Neural progenitor cell (in vitro differentiated cells): ENCODE data around the gene CENPX. TPM values are rescaled to one million over a fixed set of nuclear protein-coding genes. Genes with fewer than 3 reads are reported as not detected.

ENCODE experiments used
- DNase-seq: peaks from one replicate; pipeline ENCODE4 v3.0.0-alpha.2; 2016; ENCODE audit warnings: low spot score
- H2AFZ ChIP-seq: fragments of 200-600 bp; sonication (generic); replicated peaks from 2 replicates; pipeline ENCODE4 v1.6.1; 2016; ENCODE audit warnings: antibody characterized with exemption
- H3F3A ChIP-seq: fragments of 200-600 bp; sonication (generic); 2 replicates; pipeline ENCODE4 v1.6.1; 2016; ENCODE audit warnings: antibody characterized with exemption, low read depth
- H3K27ac ChIP-seq: fragments of 200-600 bp; sonication (generic); 2 replicates; pipeline ENCODE4 v1.5.1; 2016; ENCODE audit warnings: mild to moderate bottlenecking
- H3K27me3 ChIP-seq: fragments of 200-600 bp; sonication (generic); 2 replicates; pipeline ENCODE4 v1.6.1; 2016; ENCODE audit warnings: mild to moderate bottlenecking, moderate library complexity
- H3K36me3 ChIP-seq: fragments of 200-600 bp; sonication (generic); 2 replicates; pipeline ENCODE4 v1.5.1; 2016
- H3K4me1 ChIP-seq: fragments of 200-600 bp; sonication (generic); 2 replicates; pipeline ENCODE4 v1.6.1; 2016; ENCODE audit warnings: mixed run types
- H3K4me2 ChIP-seq: fragments of 200-600 bp; sonication (generic); 2 replicates; pipeline ENCODE4 v1.6.1; 2016
- H3K4me3 ChIP-seq: fragments of 200-600 bp; sonication (generic); 2 replicates; pipeline ENCODE4 v1.5.1; 2016
- H3K79me2 ChIP-seq: fragments of 200-600 bp; sonication (generic); 2 replicates; pipeline ENCODE4 v1.6.1; 2016; ENCODE audit warnings: low read depth
- H3K9ac ChIP-seq: fragments of 200-600 bp; sonication (generic); 2 replicates; pipeline ENCODE4 v1.6.1; 2016
- H3K9me3 ChIP-seq: fragments of 200-600 bp; sonication (generic); 2 replicates; pipeline ENCODE4 v1.5.1; 2016; ENCODE audit warnings: low read depth
- H4K20me1 ChIP-seq: fragments of 200-600 bp; sonication (generic); 2 replicates; pipeline ENCODE4 v1.6.1; 2016; ENCODE audit warnings: low read depth
- H3K27ac Mint-ChIP-seq: 3 replicates; pipeline ENCODE4 v1.8.0; 2021; ENCODE audit warnings: mixed read lengths
- H3K27me3 Mint-ChIP-seq: 2 replicates; pipeline ENCODE4 v1.8.0; 2022; ENCODE audit warnings: low read depth, mild to moderate bottlenecking, inconsistent platforms, moderate library complexity, mixed read lengths; ENCODE audit not compliant: insufficient read depth
- H3K36me3 Mint-ChIP-seq: 3 replicates; pipeline ENCODE4 v1.8.0; 2021; ENCODE audit warnings: mixed read lengths
- H3K4me1 Mint-ChIP-seq: 3 replicates; pipeline ENCODE4 v1.8.0; 2021; ENCODE audit warnings: mixed read lengths
- H3K4me3 Mint-ChIP-seq: 3 replicates; pipeline ENCODE4 v1.8.0; 2021; ENCODE audit warnings: mild to moderate bottlenecking, moderate library complexity, mixed read lengths
- H3K9me3 Mint-ChIP-seq: 3 replicates; pipeline ENCODE4 v1.8.0; 2020; ENCODE audit warnings: mixed read lengths
- EZH2 ChIP-seq: fragments of 200-600 bp; sonication (generic); IDR thresholded peaks from 2 replicates; pipeline ENCODE4 v1.6.1; 2017; ENCODE audit warnings: antibody characterized with exemption, mild to moderate bottlenecking, moderate library complexity
- EZH2phosphoT487 ChIP-seq: fragments of 200-600 bp; sonication (generic); IDR thresholded peaks from 2 replicates; pipeline ENCODE4 v1.6.1; 2017; ENCODE audit warnings: antibody characterized with exemption
- total RNA-seq: library from RNA; depleted of rRNA; stranded (reverse); fragments of >200 nt; gene quantifications from 2 replicates; pipeline ENCODE4 v1.2.3, GENCODE V29; 2015; ENCODE audit warnings: low replicate concordance
- TF ChIP-seq, protein P1 (sequence below): fragments of 200-600 bp; sonication (generic); IDR thresholded peaks from 2 replicates; pipeline ENCODE4 v1.5.1; 2017; ENCODE audit warnings: antibody characterized with exemption, mild to moderate bottlenecking

Gene CENPX
- total RNA-seq, 1 donor from 2014 or later, result 53.0 TPM

GRCh38 chr17:81978524-81979298, 44.0 kb downstream of the CENPX start:
- Mint-ChIP-seq H3K36me3 (peaks cover 10% of the 10 kb centered on the region), H3K27ac (no peak overlapping the region), H3K9me3 (peaks cover 13% of the 10 kb centered on the region), H3K4me1 (peaks cover 17% of the 10 kb centered on the region), H3K27me3 (peaks cover 11% of the 10 kb centered on the region), H3K4me3 (peak overlapping the region; percentile 85)
- peaks cover under 1% of the 10 kb centered on the region for H3K9me3 ChIP-seq
- H3K4me1 ChIP-seq, result peaks cover 3% of the 10 kb centered on the region
- H4K20me1 ChIP-seq, result no peaks in the 10 kb centered on the region
- peak overlapping the region; percentile 96 for H3K4me3 ChIP-seq
- no peak overlapping the region for H2AFZ ChIP-seq
- no peak overlapping the region for H3K9ac ChIP-seq
- TF ChIP-seq EZH2phosphoT487 (no peak), EZH2 (no peak)
- TF ChIP-seq, protein P1, sequence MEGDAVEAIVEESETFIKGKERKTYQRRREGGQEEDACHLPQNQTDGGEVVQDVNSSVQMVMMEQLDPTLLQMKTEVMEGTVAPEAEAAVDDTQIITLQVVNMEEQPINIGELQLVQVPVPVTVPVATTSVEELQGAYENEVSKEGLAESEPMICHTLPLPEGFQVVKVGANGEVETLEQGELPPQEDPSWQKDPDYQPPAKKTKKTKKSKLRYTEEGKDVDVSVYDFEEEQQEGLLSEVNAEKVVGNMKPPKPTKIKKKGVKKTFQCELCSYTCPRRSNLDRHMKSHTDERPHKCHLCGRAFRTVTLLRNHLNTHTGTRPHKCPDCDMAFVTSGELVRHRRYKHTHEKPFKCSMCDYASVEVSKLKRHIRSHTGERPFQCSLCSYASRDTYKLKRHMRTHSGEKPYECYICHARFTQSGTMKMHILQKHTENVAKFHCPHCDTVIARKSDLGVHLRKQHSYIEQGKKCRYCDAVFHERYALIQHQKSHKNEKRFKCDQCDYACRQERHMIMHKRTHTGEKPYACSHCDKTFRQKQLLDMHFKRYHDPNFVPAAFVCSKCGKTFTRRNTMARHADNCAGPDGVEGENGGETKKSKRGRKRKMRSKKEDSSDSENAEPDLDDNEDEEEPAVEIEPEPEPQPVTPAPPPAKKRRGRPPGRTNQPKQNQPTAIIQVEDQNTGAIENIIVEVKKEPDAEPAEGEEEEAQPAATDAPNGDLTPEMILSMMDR, result no peak
- no peak overlapping the region for H3K27ac ChIP-seq
- peaks cover 32% of the 10 kb centered on the region for H3K27me3 ChIP-seq
- H3F3A ChIP-seq, result peaks cover 4% of the 10 kb centered on the region
- H3K4me2 ChIP-seq, result peak overlapping the region; percentile 77
- H3K36me3 ChIP-seq, result no peaks in the 10 kb centered on the region
- DNase-seq, result no peak
- peaks cover 13% of the 10 kb centered on the region for H3K79me2 ChIP-seq

DNA sequence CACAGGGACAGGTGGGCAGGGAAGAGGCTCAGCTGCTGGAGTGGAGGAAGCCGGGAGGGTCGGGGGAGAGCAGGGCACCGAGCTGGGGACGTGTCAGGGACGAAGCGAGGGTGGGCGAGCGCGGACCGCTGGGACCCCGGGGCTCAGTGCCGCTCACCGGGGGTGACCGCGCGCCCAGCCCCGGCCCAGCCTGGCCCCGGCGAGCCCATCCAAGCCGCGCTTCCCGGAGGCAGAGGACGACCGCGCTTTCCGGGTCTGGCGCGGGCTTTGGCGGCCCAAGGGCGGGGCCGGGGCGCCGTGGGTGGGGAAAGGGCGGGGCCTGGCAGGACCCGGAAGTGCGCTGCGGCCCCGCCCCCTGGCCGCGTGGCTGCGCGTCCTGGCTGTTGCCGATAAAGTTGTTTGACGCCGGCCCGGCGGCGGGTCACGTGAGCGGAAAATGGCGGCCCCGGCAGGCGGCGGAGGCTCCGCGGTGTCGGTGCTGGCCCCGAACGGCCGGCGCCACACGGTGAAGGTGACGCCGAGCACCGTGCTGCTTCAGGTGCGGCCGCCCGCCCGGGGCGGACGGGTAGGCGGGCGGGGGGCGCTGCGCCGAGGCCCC, 45.4 kb downstream of the CENPX start, which contains the start of gene ASPSCR1:
Gene ASPSCR1 (plus strand): TSS at position 419 of the 598 bp plus-strand sequence. CDS start 18 bp downstream, at position 437.
- peak; percentile 96 for DNase-seq
- Histone ChIP-seq H2AFZ (peak within 1 kb of the TSS; percentile 57), H3K9ac (peak within 1 kb of the TSS; percentile 77), H3K79me2 (peaks cover 13% of the 10 kb centered on the region), H3K36me3 (no peaks in the 10 kb centered on the region), H3F3A (peaks cover 4% of the 10 kb centered on the region), H3K27ac (peak within 1 kb of the TSS; percentile 74), H3K9me3 (peaks cover 3% of the 10 kb centered on the region), H3K4me3 (peak within 1 kb of the TSS; percentile 96), H3K4me2 (peak within 1 kb of the TSS; percentile 77), H3K27me3 (peaks cover 32% of the 10 kb centered on the region), H3K4me1 (peaks cover 3% of the 10 kb centered on the region), H4K20me1 (no peaks in the 10 kb centered on the region)
- H3K27me3 Mint-ChIP-seq, result peaks cover 16% of the 10 kb centered on the region
- peak within 1 kb of the TSS; percentile 83 for H3K27ac Mint-ChIP-seq
- H3K4me1 Mint-ChIP-seq, result peaks cover 17% of the 10 kb centered on the region
- peaks cover 10% of the 10 kb centered on the region for H3K36me3 Mint-ChIP-seq
- H3K9me3 Mint-ChIP-seq, result peaks cover 18% of the 10 kb centered on the region
- peak within 1 kb of the TSS; percentile 95 for H3K4me3 Mint-ChIP-seq
- TF ChIP-seq, protein P1, result no peak
- no peak for TF ChIP-seq EZH2phosphoT487

DNA sequence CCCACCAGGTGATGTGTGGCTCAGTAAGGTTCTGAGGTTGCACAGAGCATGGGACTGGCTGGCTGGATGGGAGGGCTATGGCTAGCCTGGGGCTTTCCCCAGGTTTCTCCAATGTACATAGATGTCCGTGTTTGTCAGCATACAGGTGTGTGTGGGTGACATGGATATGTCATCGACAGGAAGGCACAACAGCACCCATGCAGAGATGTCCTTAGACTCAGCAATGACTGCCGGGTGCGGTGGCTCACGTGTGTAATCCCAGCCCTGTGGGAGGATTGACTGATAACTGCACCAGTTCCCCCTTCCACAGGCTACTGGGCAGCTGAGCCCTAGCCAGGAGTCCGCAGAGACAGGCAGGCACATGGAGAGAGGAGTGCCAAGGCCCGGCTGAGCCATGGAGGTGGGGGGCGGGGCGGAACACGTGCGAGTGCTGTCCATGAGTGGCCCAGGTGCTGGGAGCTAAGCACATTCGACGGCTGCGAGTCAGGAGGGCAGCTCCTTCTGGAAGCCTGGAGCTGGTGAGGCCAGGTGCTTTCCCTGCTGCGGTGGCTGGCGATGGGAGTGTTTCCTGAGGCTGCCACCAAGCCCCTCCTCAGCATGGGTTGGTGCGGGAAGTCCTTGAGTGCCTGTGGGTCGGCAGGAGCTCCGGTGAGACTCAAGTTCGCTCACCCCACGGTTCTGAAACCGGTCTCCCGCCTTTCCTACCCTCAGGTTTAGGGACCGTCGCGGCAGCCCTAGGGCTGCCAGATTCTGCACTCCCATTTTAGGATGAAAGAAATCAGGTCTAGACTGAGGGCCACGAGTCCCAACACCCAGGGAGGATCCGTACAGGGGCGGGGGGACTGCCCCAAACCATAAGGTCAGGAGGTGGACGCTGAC, 46.1 kb downstream of the CENPX start:
- Histone ChIP-seq H3F3A (peaks cover 4% of the 10 kb centered on the region), H3K4me2 (peak overlapping the region; percentile 77), H3K27ac (no peak overlapping the region), H3K27me3 (peaks cover 35% of the 10 kb centered on the region), H3K4me1 (peaks cover 3% of the 10 kb centered on the region), H2AFZ (peak overlapping the region; percentile 14), H3K36me3 (no peaks in the 10 kb centered on the region), H3K4me3 (peak overlapping the region; percentile 96), H3K9ac (no peak overlapping the region), H3K9me3 (peaks cover 3% of the 10 kb centered on the region), H4K20me1 (no peaks in the 10 kb centered on the region), H3K79me2 (peaks cover 13% of the 10 kb centered on the region)
- H3K4me3 Mint-ChIP-seq, result peak overlapping the region; percentile 95
- H3K36me3 Mint-ChIP-seq, result peaks cover 10% of the 10 kb centered on the region
- no peak for TF ChIP-seq EZH2
- TF ChIP-seq EZH2phosphoT487, result no peak
- TF ChIP-seq, protein P1, result no peak
- peaks cover 20% of the 10 kb centered on the region for H3K9me3 Mint-ChIP-seq
- H3K27ac Mint-ChIP-seq, result peak overlapping the region; percentile 83
- H3K4me1 Mint-ChIP-seq, result peaks cover 17% of the 10 kb centered on the region
- peaks cover 19% of the 10 kb centered on the region for H3K27me3 Mint-ChIP-seq
- DNase-seq, result peak; percentile 39
